HL-60 (cell line): ENCODE data around the gene FEZ2.

Experiments
- DNase-seq, 2 experiments: peaks; one replicate each; pipeline ENCODE4 v3.0.0-alpha.2; 2010 to 2020; ENCODE audit warnings: low read depth in 1 of 2, low spot score in 1 of 2
- H3K27ac ChIP-seq: fragments of 250-450 bp; sonication (Bioruptor Pico); replicated peaks from 2 replicates; pipeline ENCODE4 v1.5.1; 2020; ENCODE audit warnings: mild to moderate bottlenecking, moderate library complexity
- H3K27me3 ChIP-seq: fragments of 250-450 bp; sonication (Bioruptor Pico); 2 replicates; pipeline ENCODE4 v1.5.1; 2021; ENCODE audit warnings: mild to moderate bottlenecking, moderate library complexity; ENCODE audit not compliant: insufficient read depth, poor library complexity, severe bottlenecking
- H3K4me3 ChIP-seq: replicated peaks from 2 replicates; pipeline ENCODE4 v1.5.1; 2011; ENCODE audit warnings: mild to moderate bottlenecking, control low read depth, low read length; ENCODE audit not compliant: insufficient read depth
- GABPA ChIP-seq: IDR thresholded peaks from 2 replicates; pipeline ENCODE4 v1.6.1; 2012; ENCODE audit warnings: low read depth
- POLR2AphosphoS5 ChIP-seq: IDR thresholded peaks from 2 replicates; pipeline ENCODE4 v1.6.1; 2012; ENCODE audit warnings: low read depth
- SPI1 ChIP-seq: IDR thresholded peaks from 2 replicates; pipeline ENCODE4 v1.6.1; 2012; ENCODE audit warnings: low read depth, mild to moderate bottlenecking, borderline replicate concordance
- TF ChIP-seq, protein P1 (sequence below): IDR thresholded peaks from one replicate; pipeline ENCODE4 v1.5.1; 2011; ENCODE audit warnings: low read length, control low read depth, inconsistent platforms; ENCODE audit not compliant: insufficient read depth
- TF ChIP-seq, protein P2 (sequence below): IDR thresholded peaks from 2 replicates; pipeline ENCODE4 v1.6.1; 2012; ENCODE audit warnings: low read depth; ENCODE audit not compliant: insufficient replicate concordance

The FEZ2 gene

DNA sequence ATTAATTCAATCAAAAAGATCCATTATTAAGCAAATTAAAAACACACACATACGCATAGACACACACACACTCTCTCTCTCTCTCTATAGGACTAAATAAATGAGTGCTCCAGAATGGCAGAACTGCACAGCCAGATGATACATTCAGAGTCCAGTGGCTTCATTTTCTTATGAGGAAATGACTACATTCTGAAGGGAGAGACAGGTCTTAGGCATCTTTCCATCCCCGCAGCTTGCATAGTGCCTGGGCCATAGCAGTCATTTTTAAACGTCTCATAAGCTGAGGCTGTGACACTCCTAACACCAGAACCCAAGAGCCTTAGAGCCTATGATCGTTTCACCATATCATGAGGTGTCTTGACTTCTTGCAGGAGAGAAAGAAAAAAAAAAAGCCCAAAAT is 31.1 kb downstream of the FEZ2 start:
- TF ChIP-seq, protein P1, sequence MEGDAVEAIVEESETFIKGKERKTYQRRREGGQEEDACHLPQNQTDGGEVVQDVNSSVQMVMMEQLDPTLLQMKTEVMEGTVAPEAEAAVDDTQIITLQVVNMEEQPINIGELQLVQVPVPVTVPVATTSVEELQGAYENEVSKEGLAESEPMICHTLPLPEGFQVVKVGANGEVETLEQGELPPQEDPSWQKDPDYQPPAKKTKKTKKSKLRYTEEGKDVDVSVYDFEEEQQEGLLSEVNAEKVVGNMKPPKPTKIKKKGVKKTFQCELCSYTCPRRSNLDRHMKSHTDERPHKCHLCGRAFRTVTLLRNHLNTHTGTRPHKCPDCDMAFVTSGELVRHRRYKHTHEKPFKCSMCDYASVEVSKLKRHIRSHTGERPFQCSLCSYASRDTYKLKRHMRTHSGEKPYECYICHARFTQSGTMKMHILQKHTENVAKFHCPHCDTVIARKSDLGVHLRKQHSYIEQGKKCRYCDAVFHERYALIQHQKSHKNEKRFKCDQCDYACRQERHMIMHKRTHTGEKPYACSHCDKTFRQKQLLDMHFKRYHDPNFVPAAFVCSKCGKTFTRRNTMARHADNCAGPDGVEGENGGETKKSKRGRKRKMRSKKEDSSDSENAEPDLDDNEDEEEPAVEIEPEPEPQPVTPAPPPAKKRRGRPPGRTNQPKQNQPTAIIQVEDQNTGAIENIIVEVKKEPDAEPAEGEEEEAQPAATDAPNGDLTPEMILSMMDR: no peak
- TF ChIP-seq, protein P2, sequence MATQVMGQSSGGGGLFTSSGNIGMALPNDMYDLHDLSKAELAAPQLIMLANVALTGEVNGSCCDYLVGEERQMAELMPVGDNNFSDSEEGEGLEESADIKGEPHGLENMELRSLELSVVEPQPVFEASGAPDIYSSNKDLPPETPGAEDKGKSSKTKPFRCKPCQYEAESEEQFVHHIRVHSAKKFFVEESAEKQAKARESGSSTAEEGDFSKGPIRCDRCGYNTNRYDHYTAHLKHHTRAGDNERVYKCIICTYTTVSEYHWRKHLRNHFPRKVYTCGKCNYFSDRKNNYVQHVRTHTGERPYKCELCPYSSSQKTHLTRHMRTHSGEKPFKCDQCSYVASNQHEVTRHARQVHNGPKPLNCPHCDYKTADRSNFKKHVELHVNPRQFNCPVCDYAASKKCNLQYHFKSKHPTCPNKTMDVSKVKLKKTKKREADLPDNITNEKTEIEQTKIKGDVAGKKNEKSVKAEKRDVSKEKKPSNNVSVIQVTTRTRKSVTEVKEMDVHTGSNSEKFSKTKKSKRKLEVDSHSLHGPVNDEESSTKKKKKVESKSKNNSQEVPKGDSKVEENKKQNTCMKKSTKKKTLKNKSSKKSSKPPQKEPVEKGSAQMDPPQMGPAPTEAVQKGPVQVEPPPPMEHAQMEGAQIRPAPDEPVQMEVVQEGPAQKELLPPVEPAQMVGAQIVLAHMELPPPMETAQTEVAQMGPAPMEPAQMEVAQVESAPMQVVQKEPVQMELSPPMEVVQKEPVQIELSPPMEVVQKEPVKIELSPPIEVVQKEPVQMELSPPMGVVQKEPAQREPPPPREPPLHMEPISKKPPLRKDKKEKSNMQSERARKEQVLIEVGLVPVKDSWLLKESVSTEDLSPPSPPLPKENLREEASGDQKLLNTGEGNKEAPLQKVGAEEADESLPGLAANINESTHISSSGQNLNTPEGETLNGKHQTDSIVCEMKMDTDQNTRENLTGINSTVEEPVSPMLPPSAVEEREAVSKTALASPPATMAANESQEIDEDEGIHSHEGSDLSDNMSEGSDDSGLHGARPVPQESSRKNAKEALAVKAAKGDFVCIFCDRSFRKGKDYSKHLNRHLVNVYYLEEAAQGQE: no peak
- TF ChIP-seq SPI1 (no peak), GABPA (no peak)
- Histone ChIP-seq H3K4me3 (no peak overlapping the region), H3K27ac (no peak overlapping the region), H3K27me3 (no peaks in the 10 kb centered on the region)
- no peak for DNase-seq

DNA sequence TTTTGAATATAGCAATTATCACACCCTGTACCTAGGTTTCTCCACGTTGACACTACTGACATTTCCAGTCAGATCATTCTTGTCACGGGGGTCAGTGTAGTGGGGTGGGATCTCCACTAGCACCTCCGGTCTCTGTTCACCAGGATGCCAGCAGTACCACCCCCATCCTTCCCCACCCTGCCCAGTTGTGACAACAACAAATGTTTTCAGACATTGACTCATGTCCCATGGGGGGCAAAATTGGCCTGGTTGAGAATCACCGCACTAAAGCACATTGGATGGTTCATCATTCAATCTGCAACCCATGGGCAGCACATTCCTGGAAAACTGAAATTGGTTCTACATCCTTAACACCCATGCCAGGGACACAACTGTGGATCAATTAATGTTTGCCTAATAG is 32.3 kb downstream of the FEZ2 start:
- no peak for DNase-seq
- no peak for TF ChIP-seq POLR2AphosphoS5
- no peak for TF ChIP-seq GABPA
- no peak for TF ChIP-seq SPI1
- no peak overlapping the region for H3K4me3 ChIP-seq
- H3K27ac ChIP-seq: no peak overlapping the region
- H3K27me3 ChIP-seq: no peaks in the 10 kb centered on the region

DNA sequence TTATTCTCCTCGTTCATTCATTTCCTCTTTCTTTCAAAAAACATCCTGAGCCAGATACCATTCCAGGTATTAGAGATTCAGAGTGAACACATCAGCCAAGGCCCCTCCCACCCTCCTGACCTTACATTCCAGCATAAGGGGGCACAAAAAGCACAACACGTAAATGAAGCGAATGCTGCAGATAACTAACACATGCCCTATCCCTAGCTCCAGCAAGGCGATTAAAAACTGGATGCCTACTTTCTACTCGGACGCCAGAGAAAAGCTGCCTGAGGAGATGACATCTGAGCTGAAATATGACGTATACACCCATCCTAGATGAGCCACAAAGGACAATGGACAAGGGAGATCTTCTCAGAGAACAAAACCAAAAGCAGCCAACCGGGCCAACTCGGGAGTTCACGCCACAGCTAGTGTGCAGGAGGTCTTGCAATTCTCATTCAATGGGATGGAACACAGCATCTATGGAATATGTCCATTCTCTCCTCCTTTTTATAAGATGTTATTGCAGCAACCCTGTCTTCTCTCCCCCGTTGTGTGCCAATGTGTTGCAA is 33.5 kb downstream of the FEZ2 start:
- Histone ChIP-seq H3K27me3 (no peaks in the 10 kb centered on the region), H3K27ac (no peak overlapping the region), H3K4me3 (no peak overlapping the region)
- DNase-seq: no peak
- TF ChIP-seq POLR2AphosphoS5 (no peak), SPI1 (peak; percentile 67), GABPA (no peak)
- TF ChIP-seq, protein P1: no peak

DNA sequence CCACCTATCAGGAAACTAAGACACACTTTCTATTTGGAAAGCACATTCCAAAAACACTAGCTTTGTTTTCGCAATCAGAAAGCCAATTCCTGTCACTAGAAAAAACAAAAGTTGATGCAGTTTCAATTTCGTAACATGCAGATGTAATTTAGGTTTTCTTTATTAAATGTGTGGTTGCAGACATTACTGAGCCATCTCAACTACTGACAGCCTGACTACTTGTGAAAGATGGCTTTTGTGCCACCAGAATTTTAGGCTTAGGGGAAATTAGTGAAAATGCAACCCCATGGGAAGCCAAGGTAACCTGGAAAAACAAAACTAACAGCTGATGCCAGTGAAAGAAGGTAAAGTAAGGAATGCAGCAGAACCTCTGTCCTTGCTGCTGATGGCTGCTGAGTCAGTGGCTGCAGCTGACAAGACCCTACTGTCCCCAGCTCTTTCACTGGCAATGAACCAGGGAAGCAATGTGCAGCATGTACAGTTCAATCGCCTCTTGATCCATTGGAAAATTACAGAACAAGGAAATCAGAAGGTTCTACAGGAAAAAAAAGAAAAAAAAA is 34.9 kb downstream of the FEZ2 start:
- Histone ChIP-seq H3K27ac (no peak overlapping the region; the same call in 1 of the 2 replicates), H3K4me3 (no peak overlapping the region), H3K27me3 (no peaks in the 10 kb centered on the region)
- DNase-seq: no peak
- TF ChIP-seq, protein P2: no peak
- TF ChIP-seq, protein P1: no peak
- TF ChIP-seq GABPA: no peak
- no peak for TF ChIP-seq POLR2AphosphoS5
- no peak for TF ChIP-seq SPI1
